Measurements from ENCODE around the gene SLC9A9. TPM values are rescaled to one million over a fixed set of nuclear protein-coding genes. Genes with fewer than 3 reads are reported as not detected.

SLC9A9 gene
- total and polyA plus RNA-seq, 2 of the 8 experiments (the other 6 are each of a cell fraction or from before 2014, with no cell fraction given), result 0.48 to 1.1 TPM

DNA sequence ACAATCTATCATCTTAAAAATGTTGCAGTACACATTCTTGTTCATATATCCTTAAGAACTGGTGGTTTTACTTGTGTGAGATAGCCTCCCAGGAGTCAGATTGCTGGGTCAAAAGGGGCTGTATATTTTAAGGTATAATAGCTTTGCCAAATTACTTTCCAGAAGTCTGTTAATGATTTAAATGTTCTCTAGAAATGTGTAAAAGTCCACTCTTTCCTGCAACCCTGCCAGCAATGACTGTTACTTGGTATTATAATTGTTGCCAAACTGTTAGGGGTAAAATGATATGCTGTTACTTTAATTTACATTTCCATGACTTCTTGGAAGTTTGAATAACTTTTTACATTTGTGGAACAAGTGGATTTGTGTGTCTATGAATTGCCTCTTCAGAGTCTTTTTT lies 170.8 kb downstream of the SLC9A9 start (continued):
- TF ChIP-seq CBX8 (IDR thresholded peaks at IDR 0.05; ENCODE audit: borderline replicate concordance, low read depth, low read length) (no peak), KDM5A (IDR thresholded peaks at IDR 0.05; ENCODE audit: low read length) (no peak), MAFK (IDR thresholded peaks at IDR 0.05; ENCODE audit: low read depth, low read length) (no peak), POLR2A (IDR thresholded peaks at IDR 0.05; ENCODE audit: control extremely low read depth in 1 of 2, low read depth in 2 of 2, low read length in 2 of 2) (no peak), EZH2 (IDR thresholded peaks at IDR 0.05; ENCODE audit: low read depth, low read length, severe bottlenecking) (no peak), JUN (IDR thresholded peaks at IDR 0.05; ENCODE audit: low read depth, low read length) (no peak), YY1 (IDR thresholded peaks at IDR 0.05; ENCODE audit: low read depth, low read length) (no peak), BRCA1 (IDR thresholded peaks at IDR 0.05; ENCODE audit: low read depth, low read length) (no peak), KDM1A (IDR thresholded peaks at IDR 0.05; ENCODE audit: borderline replicate concordance, low read length) (no peak), CTBP2 (IDR thresholded peaks at IDR 0.05; ENCODE audit: borderline replicate concordance, insufficient read depth, insufficient read length, low read length) (no peak), MAX (IDR thresholded peaks at IDR 0.05) (no peak), GTF2F1 (IDR thresholded peaks at IDR 0.05; ENCODE audit: borderline replicate concordance, low read depth, low read length) (no peak)
